Parathyroid adenoma (tissue), 2 donors: ENCODE measurements around the gene TEF.

Experiments used
- H2AFZ ChIP-seq: fragments of 300-600 bp; sonication (generic); one replicate; pipeline ENCODE4 v1.7.0; 2017; ENCODE audit warnings: antibody characterized with exemption, mild to moderate bottlenecking
- H3K27ac ChIP-seq: fragments of 300-600 bp; sonication (generic); one replicate; pipeline ENCODE4 v1.7.0; 2017
- H3K27me3 ChIP-seq: fragments of 300-600 bp; sonication (generic); one replicate; pipeline ENCODE4 v1.7.0; 2017; ENCODE audit warnings: low read length; ENCODE audit not compliant: control insufficient read depth, insufficient read depth
- H3K36me3 ChIP-seq: fragments of 300-600 bp; sonication (generic); one replicate; pipeline ENCODE4 v1.7.0; 2017; ENCODE audit warnings: low read length; ENCODE audit not compliant: control insufficient read depth, insufficient read depth
- H3K4me1 ChIP-seq: fragments of 300-600 bp; sonication (generic); one replicate; pipeline ENCODE4 v1.7.0; 2017; ENCODE audit warnings: control low read depth
- H3K4me2 ChIP-seq: fragments of 300-600 bp; sonication (generic); one replicate; pipeline ENCODE4 v1.7.0; 2017; ENCODE audit warnings: low read length
- H3K4me3 ChIP-seq: fragments of 300-600 bp; sonication (generic); one replicate; pipeline ENCODE4 v1.7.0; 2017; ENCODE audit warnings: low read depth, low read length
- H3K79me2 ChIP-seq: fragments of 300-600 bp; sonication (generic); one replicate; pipeline ENCODE4 v1.7.0; 2017; ENCODE audit warnings: control low read depth
- H3K9ac ChIP-seq: fragments of 300-600 bp; sonication (generic); one replicate; pipeline ENCODE4 v1.7.0; 2017; ENCODE audit warnings: mild to moderate bottlenecking
- H3K9me3 ChIP-seq: fragments of 300-600 bp; sonication (generic); one replicate; pipeline ENCODE4 v1.7.0; 2017; ENCODE audit warnings: low read length; ENCODE audit not compliant: control insufficient read depth
- TF ChIP-seq, protein P1 (sequence below): fragments of 300-600 bp; sonication (generic); IDR thresholded peaks from one replicate; pipeline ENCODE4 v1.7.0; 2017; ENCODE audit warnings: antibody characterized with exemption, mild to moderate bottlenecking
- donor health status: primary hyperparathyroidism.

Gene TEF

GRCh38 chr22:41334951-41335635 lies 46.6 kb upstream of the TEF start:
- H3K4me3 ChIP-seq, result no peak overlapping the region
- no peaks in the 10 kb centered on the region for H3K79me2 ChIP-seq
- TF ChIP-seq, protein P1, sequence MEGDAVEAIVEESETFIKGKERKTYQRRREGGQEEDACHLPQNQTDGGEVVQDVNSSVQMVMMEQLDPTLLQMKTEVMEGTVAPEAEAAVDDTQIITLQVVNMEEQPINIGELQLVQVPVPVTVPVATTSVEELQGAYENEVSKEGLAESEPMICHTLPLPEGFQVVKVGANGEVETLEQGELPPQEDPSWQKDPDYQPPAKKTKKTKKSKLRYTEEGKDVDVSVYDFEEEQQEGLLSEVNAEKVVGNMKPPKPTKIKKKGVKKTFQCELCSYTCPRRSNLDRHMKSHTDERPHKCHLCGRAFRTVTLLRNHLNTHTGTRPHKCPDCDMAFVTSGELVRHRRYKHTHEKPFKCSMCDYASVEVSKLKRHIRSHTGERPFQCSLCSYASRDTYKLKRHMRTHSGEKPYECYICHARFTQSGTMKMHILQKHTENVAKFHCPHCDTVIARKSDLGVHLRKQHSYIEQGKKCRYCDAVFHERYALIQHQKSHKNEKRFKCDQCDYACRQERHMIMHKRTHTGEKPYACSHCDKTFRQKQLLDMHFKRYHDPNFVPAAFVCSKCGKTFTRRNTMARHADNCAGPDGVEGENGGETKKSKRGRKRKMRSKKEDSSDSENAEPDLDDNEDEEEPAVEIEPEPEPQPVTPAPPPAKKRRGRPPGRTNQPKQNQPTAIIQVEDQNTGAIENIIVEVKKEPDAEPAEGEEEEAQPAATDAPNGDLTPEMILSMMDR, result no peak
- no peaks in the 10 kb centered on the region for H3K27me3 ChIP-seq
- no peaks in the 10 kb centered on the region for H3K36me3 ChIP-seq
- no peak overlapping the region for H3K4me2 ChIP-seq
- H2AFZ ChIP-seq, result no peak overlapping the region
- no peaks in the 10 kb centered on the region for H3K4me1 ChIP-seq
- no peaks in the 10 kb centered on the region for H3K9me3 ChIP-seq
- H3K9ac ChIP-seq, result no peak overlapping the region
- no peak overlapping the region for H3K27ac ChIP-seq

DNA sequence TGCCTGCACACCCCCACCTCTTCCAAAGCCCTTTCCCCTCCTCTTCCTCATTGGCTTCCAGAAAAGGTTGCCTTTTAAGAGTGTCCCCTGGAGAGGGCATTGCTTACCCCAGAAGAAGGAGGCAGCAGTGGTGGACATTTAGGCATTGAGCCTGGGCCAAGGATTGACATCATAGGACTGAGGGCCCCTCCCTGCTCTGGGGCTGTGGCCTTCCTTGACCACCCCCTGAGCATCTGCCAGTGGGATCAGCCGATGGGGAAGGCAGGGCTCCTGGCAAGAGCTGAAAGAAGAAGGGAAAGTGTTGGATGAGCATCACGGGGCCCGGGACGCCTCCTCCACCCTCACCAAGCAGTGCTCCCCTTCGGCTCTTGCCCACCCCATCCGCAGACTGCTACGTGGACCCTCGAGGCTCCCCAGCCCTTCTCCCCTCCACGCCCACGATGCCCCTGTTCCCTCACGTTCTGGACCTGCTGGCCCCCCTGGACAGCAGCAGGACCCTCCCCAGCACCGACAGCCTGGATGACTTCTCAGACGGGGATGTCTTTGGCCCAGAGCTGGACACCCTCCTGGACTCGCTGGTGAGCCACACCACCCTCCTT lies 43.0 kb upstream of the TEF start:
- H3K27me3 ChIP-seq, result no peaks in the 10 kb centered on the region
- no peak overlapping the region for H3K27ac ChIP-seq
- no peaks in the 10 kb centered on the region for H3K79me2 ChIP-seq
- no peaks in the 10 kb centered on the region for H3K4me1 ChIP-seq
- H3K4me2 ChIP-seq, result no peak overlapping the region
- no peak overlapping the region for H3K4me3 ChIP-seq
- no peaks in the 10 kb centered on the region for H3K9me3 ChIP-seq
- no peak overlapping the region for H3K9ac ChIP-seq
- no peaks in the 10 kb centered on the region for H3K36me3 ChIP-seq
- TF ChIP-seq, protein P1, result no peak
- no peak overlapping the region for H2AFZ ChIP-seq

DNA sequence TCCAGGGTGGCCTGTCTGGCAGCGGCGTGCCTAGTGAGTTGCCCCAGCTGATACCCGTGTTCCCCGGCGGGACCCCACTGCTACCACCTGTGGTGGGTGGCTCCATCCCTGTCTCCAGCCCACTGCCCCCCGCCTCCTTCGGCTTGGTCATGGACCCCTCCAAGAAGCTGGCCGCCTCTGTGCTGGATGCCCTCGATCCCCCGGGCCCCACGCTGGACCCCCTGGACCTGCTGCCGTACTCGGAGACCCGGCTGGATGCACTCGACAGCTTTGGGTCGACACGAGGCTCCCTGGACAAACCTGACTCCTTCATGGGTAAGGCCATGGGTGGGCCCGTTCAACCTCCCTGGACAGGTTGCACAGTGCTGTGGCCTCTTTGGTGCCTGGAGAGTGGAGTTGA lies 41.9 kb upstream of the TEF start:
- no peaks in the 10 kb centered on the region for H3K4me1 ChIP-seq
- H3K27ac ChIP-seq, result no peak overlapping the region
- H2AFZ ChIP-seq, result no peak overlapping the region
- no peak overlapping the region for H3K9ac ChIP-seq
- TF ChIP-seq, protein P1, result no peak
- no peak overlapping the region for H3K4me3 ChIP-seq
- no peaks in the 10 kb centered on the region for H3K36me3 ChIP-seq
- H3K27me3 ChIP-seq, result no peaks in the 10 kb centered on the region
- H3K4me2 ChIP-seq, result no peak overlapping the region
- H3K9me3 ChIP-seq, result no peaks in the 10 kb centered on the region
- H3K79me2 ChIP-seq, result no peaks in the 10 kb centered on the region

DNA sequence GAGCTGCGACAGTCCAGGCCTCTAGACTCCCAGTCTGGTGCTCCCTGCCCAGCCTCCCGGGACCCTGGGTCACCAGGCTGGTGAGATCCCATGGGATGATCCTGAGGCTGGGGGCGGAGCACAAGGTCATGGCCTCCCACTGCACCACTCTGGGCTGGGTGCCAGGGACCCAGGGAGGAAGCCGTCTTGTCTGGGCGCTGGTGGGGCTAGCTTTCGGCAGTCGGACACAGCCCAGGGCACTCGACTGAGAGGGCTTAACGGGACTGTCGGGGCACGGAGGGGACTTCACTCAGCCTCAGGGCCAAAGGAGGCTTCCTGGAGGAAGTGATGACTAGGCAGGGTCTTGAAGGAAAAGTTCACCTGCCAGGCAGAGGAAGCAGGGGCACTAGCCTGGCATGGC lies 41.4 kb upstream of the TEF start:
- H2AFZ ChIP-seq, result no peak overlapping the region
- H3K9me3 ChIP-seq, result no peaks in the 10 kb centered on the region
- H3K4me2 ChIP-seq, result no peak overlapping the region
- no peaks in the 10 kb centered on the region for H3K4me1 ChIP-seq
- H3K4me3 ChIP-seq, result no peak overlapping the region
- no peaks in the 10 kb centered on the region for H3K79me2 ChIP-seq
- no peaks in the 10 kb centered on the region for H3K36me3 ChIP-seq
- no peaks in the 10 kb centered on the region for H3K27me3 ChIP-seq
- TF ChIP-seq, protein P1, result no peak
- H3K9ac ChIP-seq, result no peak overlapping the region
- H3K27ac ChIP-seq, result no peak overlapping the region

DNA sequence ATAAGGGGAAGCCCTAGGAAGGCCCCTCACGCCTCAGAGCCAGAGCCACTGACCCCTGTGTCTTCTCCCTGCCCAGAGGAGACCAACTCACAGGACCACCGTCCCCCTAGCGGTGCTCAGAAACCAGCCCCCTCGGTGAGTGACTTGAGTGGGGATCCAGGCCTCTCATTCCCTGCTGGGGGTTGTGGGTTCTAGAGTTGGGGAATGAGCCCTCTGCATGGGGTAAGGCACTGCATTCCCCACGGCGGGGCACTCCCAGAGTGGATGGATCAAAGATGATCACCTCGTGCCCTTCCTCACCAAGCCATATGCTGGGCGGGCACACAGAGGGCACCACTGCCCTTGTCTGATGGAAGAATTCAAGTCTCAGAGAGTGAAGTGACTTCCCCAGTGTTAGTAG lies 40.7 kb upstream of the TEF start:
- H3K4me1 ChIP-seq, result no peaks in the 10 kb centered on the region
- TF ChIP-seq, protein P1, result no peak
- H3K4me3 ChIP-seq, result no peak overlapping the region
- H2AFZ ChIP-seq, result no peak overlapping the region
- H3K36me3 ChIP-seq, result no peaks in the 10 kb centered on the region
- H3K79me2 ChIP-seq, result no peaks in the 10 kb centered on the region
- H3K9me3 ChIP-seq, result no peaks in the 10 kb centered on the region
- H3K4me2 ChIP-seq, result no peak overlapping the region
- no peak overlapping the region for H3K9ac ChIP-seq
- H3K27me3 ChIP-seq, result no peaks in the 10 kb centered on the region
- H3K27ac ChIP-seq, result no peak overlapping the region
